Measurements from ENCODE around the gene FBLN7. TPM values are rescaled to one million over a fixed set of nuclear protein-coding genes. Genes with fewer than 3 reads are reported as not detected.
"Not testable (repeated sequence)": the region's sequence is repeated elsewhere in the genome, so short reads cannot be mapped to it uniquely, and the experiment has no call there.

The FBLN7 gene
- total RNA-seq, 2 experiments from 2014 or later = 0.25 TPM; not detected in 1

DNA sequence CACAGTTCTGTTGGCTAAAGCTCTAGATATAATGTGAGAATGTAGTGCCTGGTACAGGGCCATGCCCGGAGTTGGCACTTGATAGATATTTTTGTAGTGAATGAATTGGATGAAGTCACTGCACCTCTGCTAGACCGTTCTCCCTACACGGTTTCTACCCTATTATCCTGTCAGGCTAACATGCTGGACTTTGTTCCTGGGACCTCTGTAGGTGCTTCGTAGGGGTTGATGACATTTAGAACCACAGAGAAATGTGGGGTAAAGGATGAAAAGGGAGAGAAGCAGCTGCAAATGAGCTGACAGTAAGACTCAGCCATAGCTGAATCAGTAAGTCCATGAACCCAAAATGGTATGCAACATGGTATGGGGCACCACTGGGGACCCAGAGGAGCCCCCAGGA is 4.1 kb upstream of the FBLN7 start:
- POLR2A ChIA-PET = no interaction called here

DNA sequence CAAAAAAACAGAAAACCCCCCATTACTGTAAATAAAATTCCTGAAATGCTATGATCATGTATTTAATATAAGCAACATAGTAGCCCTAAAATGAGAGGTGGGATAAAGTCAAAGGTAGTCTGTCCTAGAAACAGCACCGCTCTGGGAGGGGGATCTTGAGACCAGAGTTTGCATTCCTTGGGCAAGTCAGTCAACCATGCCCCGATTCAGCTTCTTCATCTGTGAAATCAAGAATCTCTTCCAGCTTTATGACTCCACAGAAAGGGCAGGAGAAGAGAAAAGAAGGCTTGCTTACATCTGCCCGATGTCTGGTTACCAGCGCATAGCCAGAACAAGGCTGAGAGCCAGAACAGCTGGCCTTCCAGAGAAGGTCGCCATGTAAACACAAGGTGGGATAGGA is 2.1 kb upstream of the FBLN7 start:
- no peak for DNase-seq (ENCODE audit: low spot score)
- ChIA-PET CTCF (ENCODE audit: unreplicated experiment) (no interaction called here), POLR2A (no interaction called here)
- no peaks in the 10 kb centered on the region for H3K79me2 ChIP-seq (ENCODE audit: insufficient read depth, low read depth, low read length)
- no peak overlapping the region for H3K4me2 ChIP-seq (ENCODE audit: low read length)
- no peaks in the 10 kb centered on the region for H3K36me3 ChIP-seq (ENCODE audit: insufficient read depth, low read length)
- no peak overlapping the region for H3K27ac ChIP-seq (ENCODE audit: low read depth, low read length, poor library complexity, severe bottlenecking)
- H3K9me2 ChIP-seq (ENCODE audit: insufficient read depth, low read length) = no peaks in the 10 kb centered on the region
- H3K4me3 ChIP-seq (ENCODE audit: low read depth, low read length, poor library complexity, severe bottlenecking) = no peak overlapping the region
- H2AFZ ChIP-seq (ENCODE audit: low read length) = no peak overlapping the region
- BruUV-seq (replicated peaks) = no TSS peak
- no peaks in the 10 kb centered on the region for H4K20me1 ChIP-seq (ENCODE audit: insufficient read depth, low read length)
- TF ChIP-seq EZH2phosphoT487 (IDR thresholded peaks at IDR 0.05; ENCODE audit: borderline replicate concordance, low read depth, low read length) = no peak
- TF ChIP-seq, protein P1, sequence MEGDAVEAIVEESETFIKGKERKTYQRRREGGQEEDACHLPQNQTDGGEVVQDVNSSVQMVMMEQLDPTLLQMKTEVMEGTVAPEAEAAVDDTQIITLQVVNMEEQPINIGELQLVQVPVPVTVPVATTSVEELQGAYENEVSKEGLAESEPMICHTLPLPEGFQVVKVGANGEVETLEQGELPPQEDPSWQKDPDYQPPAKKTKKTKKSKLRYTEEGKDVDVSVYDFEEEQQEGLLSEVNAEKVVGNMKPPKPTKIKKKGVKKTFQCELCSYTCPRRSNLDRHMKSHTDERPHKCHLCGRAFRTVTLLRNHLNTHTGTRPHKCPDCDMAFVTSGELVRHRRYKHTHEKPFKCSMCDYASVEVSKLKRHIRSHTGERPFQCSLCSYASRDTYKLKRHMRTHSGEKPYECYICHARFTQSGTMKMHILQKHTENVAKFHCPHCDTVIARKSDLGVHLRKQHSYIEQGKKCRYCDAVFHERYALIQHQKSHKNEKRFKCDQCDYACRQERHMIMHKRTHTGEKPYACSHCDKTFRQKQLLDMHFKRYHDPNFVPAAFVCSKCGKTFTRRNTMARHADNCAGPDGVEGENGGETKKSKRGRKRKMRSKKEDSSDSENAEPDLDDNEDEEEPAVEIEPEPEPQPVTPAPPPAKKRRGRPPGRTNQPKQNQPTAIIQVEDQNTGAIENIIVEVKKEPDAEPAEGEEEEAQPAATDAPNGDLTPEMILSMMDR (conservative IDR thresholded peaks at IDR 0.05; ENCODE audit: low read length) = no peak
- intact Hi-C loops (cut with micrococcal nuclease; ENCODE audit: unreplicated experiment) = no loop called here
- no peaks in the 10 kb centered on the region for H3K4me1 ChIP-seq (ENCODE audit: insufficient read depth, low read length, poor library complexity, severe bottlenecking)
- no peaks in the 10 kb centered on the region for H3K9me3 ChIP-seq (ENCODE audit: low read length)

More for the DNA sequence above, 4.1 kb upstream of the FBLN7 start:
- no peak overlapping the region for H3K4me3 ChIP-seq (ENCODE audit: low read depth, low read length, poor library complexity, severe bottlenecking)
- CTCF ChIA-PET (ENCODE audit: unreplicated experiment) = no interaction called here
- H3K4me1 ChIP-seq (ENCODE audit: insufficient read depth, low read length, poor library complexity, severe bottlenecking) = no peaks in the 10 kb centered on the region
- H3K4me2 ChIP-seq (ENCODE audit: low read length) = no peak overlapping the region
- no peaks in the 10 kb centered on the region for H3K36me3 ChIP-seq (ENCODE audit: insufficient read depth, low read length)
- no peaks in the 10 kb centered on the region for H4K20me1 ChIP-seq (ENCODE audit: insufficient read depth, low read length)
- H3K9me2 ChIP-seq (ENCODE audit: insufficient read depth, low read length) = 0 out of 2 replicates have a peak, but pooled peaks cover 3% of the 10 kb centered on the region
- H3K27ac ChIP-seq (ENCODE audit: low read depth, low read length, poor library complexity, severe bottlenecking) = no peak overlapping the region
- DNase-seq (ENCODE audit: low spot score) = no peak
- no TSS peak for BruUV-seq (replicated peaks)
- no peak for TF ChIP-seq EZH2phosphoT487 (IDR thresholded peaks at IDR 0.05; ENCODE audit: borderline replicate concordance, low read depth, low read length)
- TF ChIP-seq, protein P1 (conservative IDR thresholded peaks at IDR 0.05; ENCODE audit: low read length) = no peak
- intact Hi-C loops (cut with micrococcal nuclease; ENCODE audit: unreplicated experiment) = no loop called here
- H3K9me3 ChIP-seq (ENCODE audit: low read length) = no peaks in the 10 kb centered on the region
- H2AFZ ChIP-seq (ENCODE audit: low read length) = no peak overlapping the region
- H3K79me2 ChIP-seq (ENCODE audit: insufficient read depth, low read depth, low read length) = no peaks in the 10 kb centered on the region

DNA sequence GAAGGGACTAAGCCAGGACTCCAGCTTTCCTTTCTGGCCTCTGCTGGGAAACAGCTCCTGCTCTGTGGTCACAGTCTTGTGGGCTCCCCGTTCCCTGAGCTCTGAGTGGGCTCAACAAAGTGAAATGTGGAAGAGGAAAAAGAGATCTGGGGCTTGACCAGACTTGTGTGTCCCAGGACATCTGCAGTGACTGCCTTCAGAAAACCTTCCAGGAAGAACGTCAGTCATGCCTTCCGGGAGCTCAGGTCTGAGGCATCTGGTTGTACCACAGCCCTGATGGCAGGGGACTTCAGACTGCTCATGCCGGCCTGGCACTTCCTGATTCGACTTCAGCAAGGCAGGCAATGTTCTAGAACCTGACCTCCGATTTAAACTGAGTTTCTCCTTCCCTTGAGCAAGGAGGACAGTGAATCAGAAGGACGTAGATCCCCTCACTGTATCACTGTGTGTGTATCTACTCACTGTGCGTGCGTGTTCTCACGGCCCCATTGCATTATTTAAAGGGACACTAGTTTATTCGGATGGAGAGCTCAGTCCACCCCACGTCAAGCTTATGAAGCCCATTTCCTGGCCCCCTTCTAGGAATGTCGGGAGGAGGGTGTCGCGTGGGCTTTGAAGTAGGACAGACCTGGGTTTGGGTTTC is 548 bp upstream of the FBLN7 start:
- ChIA-PET POLR2A (interaction anchor here (0.9 kb wide), 1 partner anchor 11 kb away, joined by 4 read pairs; no protein-coding TSS in a partner anchor), CTCF (ENCODE audit: unreplicated experiment) (no interaction called here)
- Histone ChIP-seq H3K4me2 (ENCODE audit: low read length) (no peak overlapping the region), H4K20me1 (ENCODE audit: insufficient read depth, low read length) (no peaks in the 10 kb centered on the region), H3K4me1 (ENCODE audit: insufficient read depth, low read length, poor library complexity, severe bottlenecking) (no peaks in the 10 kb centered on the region), H3K27ac (ENCODE audit: low read depth, low read length, poor library complexity, severe bottlenecking) (no peak overlapping the region), H2AFZ (ENCODE audit: low read length) (no peak overlapping the region), H3K9me3 (ENCODE audit: low read length) (no peaks in the 10 kb centered on the region), H3K9me2 (ENCODE audit: insufficient read depth, low read length) (no peaks in the 10 kb centered on the region), H3K79me2 (ENCODE audit: insufficient read depth, low read depth, low read length) (no peaks in the 10 kb centered on the region), H3K4me3 (ENCODE audit: low read depth, low read length, poor library complexity, severe bottlenecking) (no peak overlapping the region), H3K36me3 (ENCODE audit: insufficient read depth, low read length) (no peaks in the 10 kb centered on the region)
- BruUV-seq (replicated peaks) = no TSS peak
- intact Hi-C loops (cut with micrococcal nuclease; ENCODE audit: unreplicated experiment) = no loop called here
- DNase-seq (ENCODE audit: low spot score) = no peak
- no peak for TF ChIP-seq EZH2phosphoT487 (IDR thresholded peaks at IDR 0.05; ENCODE audit: borderline replicate concordance, low read depth, low read length)
- TF ChIP-seq, protein P1 (conservative IDR thresholded peaks at IDR 0.05; ENCODE audit: low read length) = no peak

DNA sequence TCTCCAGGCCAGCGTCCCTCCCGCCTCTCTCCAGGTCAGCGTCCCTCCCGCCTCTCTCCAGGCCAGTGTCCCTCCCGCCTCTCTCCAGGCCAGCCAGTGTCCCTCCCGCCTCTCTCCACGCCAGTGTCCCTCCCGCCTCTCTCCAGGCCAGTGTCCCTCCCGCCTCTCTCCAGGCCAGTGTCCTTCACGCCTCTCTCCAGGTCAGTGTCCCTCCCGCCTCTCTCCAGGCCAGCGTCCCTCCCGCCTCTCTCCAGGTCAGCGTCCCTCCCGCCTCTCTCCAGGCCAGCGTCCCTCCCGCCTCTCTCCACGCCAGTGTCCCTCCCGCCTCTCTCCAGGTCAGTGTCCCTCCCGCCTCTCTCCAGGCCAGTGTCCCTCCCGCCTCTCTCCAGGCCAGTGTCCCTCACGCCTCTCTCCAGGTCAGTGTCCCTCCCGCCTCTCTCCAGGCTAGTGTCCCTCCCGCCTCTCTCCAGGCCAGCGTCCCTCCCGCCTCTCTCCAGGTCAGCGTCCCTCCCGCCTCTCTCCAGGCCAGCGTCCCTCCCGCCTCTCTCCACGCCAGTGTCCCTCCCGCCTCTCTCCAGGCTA is 939 bp downstream of the FBLN7 start:
- H3K9me3 ChIP-seq (ENCODE audit: low read length); CTCF ChIA-PET (ENCODE audit: unreplicated experiment); H4K20me1 ChIP-seq (ENCODE audit: insufficient read depth, low read length); BruUV-seq (replicated peaks); H3K4me3 ChIP-seq (ENCODE audit: low read depth, low read length, poor library complexity, severe bottlenecking); H2AFZ ChIP-seq (ENCODE audit: low read length); H3K9me2 ChIP-seq (ENCODE audit: insufficient read depth, low read length); H3K4me2 ChIP-seq (ENCODE audit: low read length); intact Hi-C loops (cut with micrococcal nuclease; ENCODE audit: unreplicated experiment); H3K79me2 ChIP-seq (ENCODE audit: insufficient read depth, low read depth, low read length); H3K4me1 ChIP-seq (ENCODE audit: insufficient read depth, low read length, poor library complexity, severe bottlenecking); H3K36me3 ChIP-seq (ENCODE audit: insufficient read depth, low read length); POLR2A ChIA-PET; H3K27ac ChIP-seq (ENCODE audit: low read depth, low read length, poor library complexity, severe bottlenecking); DNase-seq (ENCODE audit: low spot score): not testable (repeated sequence)
